Measurements from ENCODE around the gene HDAC9. TPM values are rescaled to one million over a fixed set of nuclear protein-coding genes. Genes with fewer than 3 reads are reported as not detected.

Gene HDAC9
- total RNA-seq, 2 experiments from 2014 or later, result 0.61 to 0.71 TPM

- no peaks in the 10 kb centered on the region for H3K27me3 Mint-ChIP-seq
- no peaks in the 10 kb centered on the region for H3K4me1 Mint-ChIP-seq
- H3K27ac Mint-ChIP-seq, result no peak overlapping the region
- DNase-seq (no peak), ATAC-seq (ENCODE audit: low read depth) (no peak)
- H3K4me3 Mint-ChIP-seq, result no peak overlapping the region
- no peaks in the 10 kb centered on the region for H3K36me3 Mint-ChIP-seq
- H3K9me3 Mint-ChIP-seq, result no peaks in the 10 kb centered on the region
- POLR2A ChIA-PET, result no interaction called here
Observed at GRCh38 chr7:18503126-18503866, 7.7 kb downstream of the HDAC9 start.

DNA sequence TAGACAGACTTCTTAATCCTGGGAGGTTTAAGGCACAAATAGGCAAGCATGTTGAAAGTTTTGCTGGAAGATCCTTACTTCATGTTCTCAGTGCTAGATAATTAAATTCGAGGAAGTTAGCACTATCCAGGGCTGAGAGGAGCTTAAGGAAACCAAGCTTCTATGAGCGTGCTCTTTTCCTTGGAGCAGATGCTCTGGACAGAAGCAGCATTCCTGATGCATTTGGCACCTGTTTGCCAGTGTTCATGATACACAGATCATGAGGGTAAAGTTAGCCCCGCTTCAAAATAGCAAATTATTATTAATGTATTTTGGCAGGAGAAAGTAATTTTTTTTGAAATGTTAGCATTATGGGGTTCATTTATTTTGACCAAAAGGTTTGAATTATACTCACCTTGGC, 9.4 kb downstream of the HDAC9 start:
- POLR2A ChIA-PET, result no interaction called here
- Mint-ChIP-seq H3K9me3 (no peaks in the 10 kb centered on the region), H3K27me3 (no peaks in the 10 kb centered on the region), H3K4me3 (no peak overlapping the region), H3K4me1 (no peaks in the 10 kb centered on the region), H3K36me3 (no peaks in the 10 kb centered on the region), H3K27ac (no peak overlapping the region)
- ATAC-seq (ENCODE audit: low read depth) (no peak), DNase-seq (no peak)

- H3K4me1 Mint-ChIP-seq, result no peaks in the 10 kb centered on the region
- no peak overlapping the region for H3K4me3 Mint-ChIP-seq
- H3K27me3 Mint-ChIP-seq, result no peaks in the 10 kb centered on the region
- H3K27ac Mint-ChIP-seq, result no peak overlapping the region
- DNase-seq, result no peak
- H3K9me3 Mint-ChIP-seq, result no peaks in the 10 kb centered on the region
- no peaks in the 10 kb centered on the region for H3K36me3 Mint-ChIP-seq
- ATAC-seq (ENCODE audit: low read depth), result no peak
- POLR2A ChIA-PET, result no interaction called here
Observed at GRCh38 chr7:18505870-18506460, 10.4 kb downstream of the HDAC9 start.

DNA sequence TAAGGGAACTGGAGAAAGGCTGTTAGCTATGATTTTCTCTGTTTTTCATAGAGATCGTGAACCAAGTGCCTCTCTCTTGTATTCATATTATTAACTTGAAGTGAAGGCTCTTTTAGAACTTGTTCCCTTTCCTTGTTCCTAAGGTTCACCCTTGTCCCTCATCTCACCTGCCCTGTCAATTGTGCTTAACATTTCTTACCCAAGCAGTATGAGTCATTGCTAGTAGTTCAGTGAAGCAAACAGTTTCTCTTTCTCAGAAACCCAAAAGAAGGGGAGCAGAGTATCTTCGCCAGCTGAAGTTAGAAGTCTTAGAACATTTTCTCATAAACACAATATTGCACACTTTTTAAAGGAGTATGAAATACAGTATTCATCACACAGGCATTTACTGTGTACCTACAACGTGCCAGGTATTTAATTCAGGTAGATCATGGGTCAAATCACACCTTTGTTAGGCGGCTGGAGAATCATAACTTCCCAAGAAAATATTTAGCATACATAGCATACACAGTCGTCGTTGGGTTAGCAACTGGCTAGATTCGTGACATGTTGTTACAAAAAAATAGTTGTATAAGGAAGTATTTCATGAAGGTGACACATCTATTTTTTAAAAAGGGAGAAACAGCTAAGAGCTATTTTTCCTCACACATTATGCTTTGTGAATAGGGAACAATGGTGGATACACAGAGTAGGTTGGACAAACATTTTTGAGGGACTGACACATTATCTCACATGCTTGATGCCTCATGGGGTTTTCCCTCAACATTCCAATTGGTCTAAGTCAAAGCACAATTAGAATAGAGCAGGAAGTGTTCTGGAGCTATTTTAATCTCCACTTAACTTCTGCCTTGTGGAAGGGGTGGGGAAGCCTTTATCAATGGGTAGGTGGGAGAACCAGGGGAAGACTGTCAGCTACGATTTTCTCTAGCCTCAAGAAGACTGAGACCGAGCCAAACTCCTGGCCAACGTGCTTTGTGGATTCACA, 13.2 kb downstream of the HDAC9 start:
- POLR2A ChIA-PET, result no interaction called here

GRCh38 chr7:18509481-18509880, 13.9 kb downstream of the HDAC9 start:
- Mint-ChIP-seq H3K27me3 (no peaks in the 10 kb centered on the region), H3K9me3 (no peaks in the 10 kb centered on the region), H3K4me3 (no peak overlapping the region), H3K27ac (no peak overlapping the region), H3K4me1 (no peaks in the 10 kb centered on the region), H3K36me3 (no peaks in the 10 kb centered on the region)
- ATAC-seq (ENCODE audit: low read depth) (no peak), DNase-seq (no peak)
- POLR2A ChIA-PET, result no interaction called here

More for the DNA sequence above, 13.2 kb downstream of the HDAC9 start:
- Mint-ChIP-seq H3K4me3 (no peak overlapping the region), H3K36me3 (no peaks in the 10 kb centered on the region), H3K9me3 (no peaks in the 10 kb centered on the region), H3K27ac (no peak overlapping the region), H3K4me1 (no peaks in the 10 kb centered on the region), H3K27me3 (no peaks in the 10 kb centered on the region)
- ATAC-seq (ENCODE audit: low read depth), result no peak
- no peak for DNase-seq

DNA sequence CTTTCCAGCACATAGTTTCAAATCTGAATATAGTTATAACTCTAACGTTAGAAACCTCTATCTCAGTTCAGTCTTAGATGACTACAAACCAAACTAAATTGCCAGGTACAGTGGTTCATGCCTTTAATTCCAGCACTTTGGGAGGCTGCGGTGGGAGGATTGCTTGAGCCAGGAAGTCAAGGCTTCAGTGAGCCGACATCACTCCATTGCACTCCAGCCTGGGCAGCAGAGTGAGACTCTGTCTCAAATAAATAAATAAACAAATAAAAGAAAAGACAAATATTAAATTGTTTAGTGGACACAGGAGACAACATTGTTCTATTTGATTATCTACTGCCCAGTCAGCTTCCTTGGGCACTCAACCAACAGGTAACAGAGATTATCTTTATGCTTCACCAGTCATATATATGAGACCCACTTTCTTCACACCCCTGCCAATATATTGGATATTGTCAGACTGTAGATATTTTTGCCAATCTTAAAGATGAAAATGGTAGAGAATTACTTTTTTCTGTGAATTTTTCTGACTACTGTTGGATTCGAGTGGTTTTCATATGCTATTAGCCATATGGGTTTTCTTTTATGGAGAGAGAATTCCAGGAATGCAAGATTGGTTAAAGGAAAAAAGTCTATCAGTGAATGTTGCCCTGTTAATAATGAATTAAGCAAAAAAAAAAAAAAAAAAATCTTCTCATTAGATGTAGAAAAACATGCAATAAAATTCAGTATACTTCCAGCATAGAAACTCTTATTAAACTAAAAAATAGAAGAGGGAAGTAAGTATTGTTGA, 16.0 kb downstream of the HDAC9 start:
- H3K27me3 Mint-ChIP-seq, result no peaks in the 10 kb centered on the region
- H3K4me3 Mint-ChIP-seq, result no peak overlapping the region
- no peaks in the 10 kb centered on the region for H3K36me3 Mint-ChIP-seq
- DNase-seq, result no peak
- POLR2A ChIA-PET, result no interaction called here
- no peak for ATAC-seq (ENCODE audit: low read depth)
- H3K9me3 Mint-ChIP-seq, result no peaks in the 10 kb centered on the region
- H3K4me1 Mint-ChIP-seq, result no peaks in the 10 kb centered on the region
- no peak overlapping the region for H3K27ac Mint-ChIP-seq

DNA sequence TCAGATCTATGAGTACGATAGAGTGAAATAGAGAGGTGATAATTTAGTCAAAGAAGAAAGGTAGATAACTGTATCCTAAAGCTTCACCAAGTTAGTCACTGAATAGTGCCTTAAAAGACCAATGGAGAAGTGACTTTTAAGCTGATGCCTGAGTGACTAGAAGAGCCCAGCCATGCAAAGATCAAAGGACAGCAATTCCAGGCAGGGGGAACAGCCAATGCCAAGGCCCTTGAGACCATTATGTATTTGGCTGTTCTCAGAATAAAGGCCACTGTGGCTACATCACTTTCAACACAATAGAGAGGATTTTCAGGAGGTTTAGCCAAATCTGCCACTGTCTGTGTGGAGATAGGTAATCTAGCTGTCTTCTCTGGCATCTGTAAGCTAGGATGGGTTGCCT, 17.8 kb downstream of the HDAC9 start:
- POLR2A ChIA-PET, result no interaction called here

DNA sequence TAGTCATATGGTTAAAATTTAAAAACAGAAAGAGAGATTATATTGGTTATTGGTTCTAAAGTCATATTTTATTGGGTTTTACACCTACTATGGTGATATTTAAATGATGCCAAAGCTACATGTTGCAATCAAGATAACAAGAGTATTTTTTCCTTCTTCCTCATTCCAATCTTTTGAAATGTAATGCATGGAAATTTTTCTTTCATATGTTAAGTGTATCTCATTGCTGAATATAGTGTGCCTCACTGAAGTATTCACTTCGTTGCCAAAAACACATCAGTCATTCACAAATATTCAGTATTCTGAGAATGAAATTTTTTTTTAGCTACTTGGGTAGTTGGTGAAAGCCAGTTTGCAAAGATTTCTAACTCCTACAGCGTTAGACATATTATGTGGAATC, 19.5 kb downstream of the HDAC9 start:
- H3K36me3 Mint-ChIP-seq, result no peaks in the 10 kb centered on the region
- H3K4me1 Mint-ChIP-seq, result no peaks in the 10 kb centered on the region
- ATAC-seq (ENCODE audit: low read depth) (no peak), DNase-seq (no peak)
- no peaks in the 10 kb centered on the region for H3K27me3 Mint-ChIP-seq
- H3K27ac Mint-ChIP-seq, result no peak overlapping the region
- H3K4me3 Mint-ChIP-seq, result no peak overlapping the region
- H3K9me3 Mint-ChIP-seq, result peaks cover 2% of the 10 kb centered on the region
- POLR2A ChIA-PET, result no interaction called here

More for the DNA sequence above, 17.8 kb downstream of the HDAC9 start:
- no peak overlapping the region for H3K27ac Mint-ChIP-seq
- no peaks in the 10 kb centered on the region for H3K36me3 Mint-ChIP-seq
- ATAC-seq (ENCODE audit: low read depth), result no peak
- H3K9me3 Mint-ChIP-seq, result peaks cover 2% of the 10 kb centered on the region
- DNase-seq, result no peak
- no peaks in the 10 kb centered on the region for H3K27me3 Mint-ChIP-seq
- H3K4me1 Mint-ChIP-seq, result no peaks in the 10 kb centered on the region
- no peak overlapping the region for H3K4me3 Mint-ChIP-seq

DNA sequence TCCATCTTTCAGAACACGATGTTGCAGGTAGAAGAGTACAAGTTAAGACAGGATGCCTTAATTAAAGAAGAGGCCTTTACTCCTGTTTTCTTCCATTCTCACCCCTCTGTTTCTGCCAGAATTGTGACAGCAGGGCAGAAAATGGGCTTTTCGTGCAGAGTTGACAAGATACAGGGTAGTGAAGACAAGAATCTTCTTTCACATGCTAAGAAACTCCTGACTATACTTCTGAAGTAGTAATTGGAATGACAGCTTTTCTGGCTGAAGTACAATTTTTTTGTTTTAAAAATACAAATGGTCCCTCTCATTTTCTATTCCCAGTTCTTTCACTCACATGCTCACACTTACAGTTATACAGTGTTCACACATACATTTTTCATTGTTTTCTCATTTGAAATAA, 22.1 kb downstream of the HDAC9 start:
- POLR2A ChIA-PET, result no interaction called here
- no peaks in the 10 kb centered on the region for H3K27me3 Mint-ChIP-seq
- no peaks in the 10 kb centered on the region for H3K4me1 Mint-ChIP-seq
- H3K9me3 Mint-ChIP-seq, result peaks cover 2% of the 10 kb centered on the region
- ATAC-seq (ENCODE audit: low read depth), result no peak
- H3K4me3 Mint-ChIP-seq, result no peak overlapping the region
- H3K27ac Mint-ChIP-seq, result no peak overlapping the region
- DNase-seq, result no peak
- H3K36me3 Mint-ChIP-seq, result no peaks in the 10 kb centered on the region

DNA sequence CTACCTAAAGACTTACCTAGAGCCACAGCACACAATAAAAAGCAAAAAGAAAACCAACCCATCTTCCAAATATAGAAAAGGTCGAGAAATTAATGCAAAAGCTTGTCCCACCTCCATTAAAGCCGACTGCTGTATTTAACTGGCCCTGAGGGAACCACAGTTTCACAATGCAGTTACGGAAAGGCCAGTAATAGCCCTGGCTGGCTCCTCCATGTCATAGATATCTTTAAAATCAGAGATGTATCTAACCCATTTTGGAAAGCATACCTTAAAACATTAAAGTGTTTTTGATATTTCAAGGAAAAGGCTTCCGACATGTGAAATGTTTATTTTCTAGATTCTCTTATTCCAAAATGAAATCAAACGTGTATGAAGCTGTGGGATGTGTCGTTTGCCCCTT, 23.0 kb downstream of the HDAC9 start:
- no peaks in the 10 kb centered on the region for H3K4me1 Mint-ChIP-seq
- no peak overlapping the region for H3K27ac Mint-ChIP-seq
- peaks cover 2% of the 10 kb centered on the region for H3K9me3 Mint-ChIP-seq
- no peaks in the 10 kb centered on the region for H3K36me3 Mint-ChIP-seq
- ATAC-seq (ENCODE audit: low read depth) (no peak), DNase-seq (no peak)
- POLR2A ChIA-PET, result no interaction called here
- H3K27me3 Mint-ChIP-seq, result no peaks in the 10 kb centered on the region
- H3K4me3 Mint-ChIP-seq, result no peak overlapping the region

DNA sequence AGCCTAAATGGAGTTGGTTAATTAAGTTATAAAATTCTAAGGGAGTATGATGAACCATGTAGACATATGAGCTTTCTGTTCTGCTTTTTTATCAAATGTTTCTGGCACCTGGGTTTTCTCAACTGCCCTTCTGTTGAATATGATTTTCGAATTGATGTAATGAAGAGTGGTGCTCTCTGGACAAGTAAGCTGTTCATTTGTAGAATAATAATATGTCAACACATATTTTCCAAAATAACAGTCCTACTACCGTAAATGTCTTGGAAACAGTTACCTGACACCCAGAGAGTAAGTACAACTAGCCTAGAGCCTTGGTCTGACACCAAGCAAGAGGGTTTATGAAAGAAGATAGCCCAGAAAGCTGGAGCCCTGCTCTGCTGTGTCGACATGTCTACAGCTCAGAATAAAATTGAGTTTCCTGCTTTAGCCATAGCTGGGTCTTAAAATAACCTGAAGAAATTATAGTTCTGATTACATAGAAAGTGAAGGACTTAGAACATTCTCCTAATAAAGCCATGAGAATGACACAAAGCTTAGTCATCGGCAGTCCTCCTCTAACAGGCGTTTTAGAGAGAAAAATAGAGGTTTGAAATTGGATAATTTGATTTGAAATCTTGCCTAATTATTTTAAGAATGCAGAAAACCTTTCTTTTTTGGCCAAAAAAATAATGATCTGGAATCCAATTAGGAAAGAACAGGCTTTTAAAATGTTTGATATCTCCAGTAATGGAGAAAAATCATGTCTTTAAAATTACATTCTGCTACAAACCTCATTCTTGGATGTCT, 25.1 kb downstream of the HDAC9 start:
- no peaks in the 10 kb centered on the region for H3K4me1 Mint-ChIP-seq
- ATAC-seq (ENCODE audit: low read depth) (no peak), DNase-seq (no peak)
- peaks cover 3% of the 10 kb centered on the region for H3K9me3 Mint-ChIP-seq
- H3K36me3 Mint-ChIP-seq, result no peaks in the 10 kb centered on the region
- H3K27me3 Mint-ChIP-seq, result no peaks in the 10 kb centered on the region
- H3K4me3 Mint-ChIP-seq, result no peak overlapping the region
- POLR2A ChIA-PET, result no interaction called here
- H3K27ac Mint-ChIP-seq, result no peak overlapping the region

DNA sequence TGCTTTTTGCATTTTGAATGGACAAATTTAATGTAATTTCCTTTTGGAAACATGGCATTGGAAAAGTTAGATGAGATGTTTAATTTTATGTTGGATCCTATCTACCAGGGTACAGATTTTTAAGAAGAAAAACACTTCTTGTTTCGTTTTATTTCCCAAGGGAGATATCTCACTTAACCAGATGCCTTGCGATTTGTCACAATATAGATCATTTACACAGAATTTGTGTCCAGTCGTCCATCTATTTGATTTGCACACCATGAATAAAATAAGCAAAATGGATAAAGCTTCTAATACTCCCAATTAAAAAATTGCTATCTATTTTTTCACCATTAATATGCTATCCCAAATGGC, 25.7 kb downstream of the HDAC9 start:
- no peaks in the 10 kb centered on the region for H3K27me3 Mint-ChIP-seq
- ATAC-seq (ENCODE audit: low read depth), result no peak

More for the DNA sequence above, 25.7 kb downstream of the HDAC9 start:
- Mint-ChIP-seq H3K27ac (no peak overlapping the region), H3K9me3 (peaks cover 3% of the 10 kb centered on the region), H3K4me1 (no peaks in the 10 kb centered on the region), H3K4me3 (no peak overlapping the region), H3K36me3 (no peaks in the 10 kb centered on the region)
- no peak for DNase-seq
- POLR2A ChIA-PET, result no interaction called here
